Heart left ventricle (tissue), 16 donors: ENCODE results near the gene XDH. TPM values are rescaled to one million over a fixed set of nuclear protein-coding genes. Genes with fewer than 3 reads are reported as not detected.

Experiments
- ATAC-seq, 4 donors: fragments of 200-7000 bp; cut with Tn5 transposase; one replicate each; pipeline ENCODE4 v1.9.1; 2020 to 2022; ENCODE audit warnings: moderate library complexity in 4 of 4, mild to moderate bottlenecking in 3 of 4, moderate number of reproducible peaks in 1 of 4
- DNase-seq, 5 donors: peaks; one replicate each; pipeline ENCODE4 v3.0.0-alpha.2; 2020
- H3K27ac ChIP-seq, 12 donors: fragments of 200-600 bp; sonication (generic) in 4 of 12; one replicate each; pipeline versions ENCODE4 v1.5.0 to v1.8.0; 2016 to 2022; ENCODE audit warnings: mild to moderate bottlenecking in 2 of 12
- H3K27me3 ChIP-seq, 9 donors: fragments of 200-600 bp; sonication (generic) in 2 of 9; one replicate each; pipeline versions ENCODE4 v1.5.1 to v1.8.0; 2016 to 2022; ENCODE audit warnings: mild to moderate bottlenecking in 3 of 9
- H3K36me3 ChIP-seq, 9 donors: fragments of 200-600 bp; sonication (generic) in 2 of 9; one replicate each; pipeline versions ENCODE4 v1.5.0 to v1.8.0; 2018 to 2022; ENCODE audit warnings: mild to moderate bottlenecking in 2 of 9
- H3K4me1 ChIP-seq, 12 donors: fragments of 200-600 bp; sonication (generic) in 4 of 12; one replicate each; pipeline versions ENCODE4 v1.5.0 to v1.8.0; 2016 to 2022; ENCODE audit warnings: mild to moderate bottlenecking in 3 of 12
- H3K4me3 ChIP-seq, 12 donors: fragments of 200-600 bp; sonication (generic) in 4 of 12; one replicate each; pipeline versions ENCODE4 v1.5.0 to v1.8.0; 2017 to 2022; ENCODE audit warnings: mild to moderate bottlenecking in 9 of 12, moderate library complexity in 4 of 12
- H3K9me3 ChIP-seq, 12 donors: fragments of 200-600 bp; sonication (generic) in 4 of 12; one replicate each; pipeline versions ENCODE4 v1.5.0 to v1.8.0; 2016 to 2022; ENCODE audit warnings: mild to moderate bottlenecking in 1 of 12
- POLR2A ChIP-seq, 2 donors: fragments of 450-650 bp; IDR thresholded peaks; one replicate each; pipeline ENCODE4 v1.6.1; 2017; ENCODE audit warnings: antibody characterized with exemption in 2 of 2, mild to moderate bottlenecking in 2 of 2, moderate library complexity in 2 of 2
- WGBS, 4 donors: extraction: QIAGEN DNeasy Blood & Tissue Kit in 2 of 4; methylation state at CpG; one replicate each; pipeline versions ENCODE4 v1.1.5 to v1.1.7; 2013 to 2018; 5-methylcytosine and 5-hydroxymethylcytosine counted together
- intact Hi-C, 10 donors: fragments of 100-400 bp; cut with DNase I; formaldehyde crosslinking; loops; one replicate each; pipeline versions ENCODE4 v1.11.1 to v1.14.2; 2022
- polyA plus RNA-seq, 2 donors: library from polyadenylated mRNA; stranded (reverse); fragments of 200-250 nt; gene quantifications; one replicate each; pipeline ENCODE4 v1.2.3, GENCODE V29; 2013
- total RNA-seq, 9 donors: library from RNA; depleted of rRNA in 2 of 9; stranded (reverse); fragments of >200 nt in 2 of 9; fragmentation: NEBNext Ultra II Directional in 3 of 9; extraction: Animal tissue kit (Norgen Biotek cat#: 25700) in 3 of 9; gene quantifications; one replicate each; pipeline versions ENCODE4 v1.1.0 to v1.2.4, GENCODE V29; 2016 to 2023
- TF ChIP-seq, protein P1 (sequence below), 12 donors: fragments of 200-600 bp; sonication (generic) in 4 of 12; IDR thresholded peaks; one replicate each; pipeline versions ENCODE4 v1.5.0 to v1.8.0; 2018 to 2022; ENCODE audit warnings: antibody characterized with exemption in 12 of 12, mild to moderate bottlenecking in 5 of 12
- donor health status: ischemic (EF 13 %, LVEDD 7.1; RV severe dilation, severe dysfunction).
- donor health status: healthy with polysubstance abuse.
- donor health status: DM: no; HTN: yes; CAD: no.
- donor health status: DM: no; HTN: no; CAD: no.
- donor health status: ischemic (EF 25% LVEDD 6.9; RV normal size, moderate dysfunction).
- donor health status: ischemic (EF 25% LVEDD 5.7; RV mildly dilated, moderate dysfunction).
- donor health status: healthy.
- donor health status: DM: yes; HTN: yes; CAD: no.
- donor health status: ischemic (EF 35%, LVEDD 5.7; RV mildly dilated, moderate dysfunction).
- donor health status: nonischemic (EF 11% LVEDD 7.7; RV severe dilation, severe dysfunction).
- donor health status: DM: yes; HTN: yes; CAD: no.
- donor health status: PGD.
- donor health status: ischemic (EF 29% LVEDD 5.4; RV normal size, mild dysfunction).
- donor health status: nonischemic (EF 23%, LVEDD 6.1; RV moderate dilation, normal function).

Gene XDH
- total and polyA plus RNA-seq, 11 donors: 0.06 to 0.08 TPM; not detected in 9

DNA sequence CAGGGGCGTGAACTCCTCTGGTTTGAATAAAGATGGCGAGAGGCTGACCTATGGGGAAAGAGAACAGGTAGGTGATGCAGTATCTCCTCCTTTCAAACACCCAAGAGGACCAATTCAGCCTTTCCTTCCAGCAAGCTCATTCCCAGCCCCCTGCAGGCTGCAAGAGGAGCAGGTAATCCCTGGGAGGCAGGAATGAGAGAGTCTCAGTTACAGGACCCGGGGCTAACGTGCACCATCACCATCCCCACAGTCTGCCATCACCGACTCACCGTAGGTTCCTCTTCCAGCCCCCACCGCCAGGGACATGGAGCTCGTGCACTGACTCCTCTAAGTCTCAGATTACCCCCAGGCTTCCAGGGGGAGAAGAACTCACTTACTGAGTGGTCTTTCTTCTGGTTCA, 26.7 kb downstream of the XDH start:
- H3K27me3 ChIP-seq: no peaks in the 10 kb centered on the region
- ATAC-seq: no peak
- no peaks in the 10 kb centered on the region for H3K9me3 ChIP-seq
- no peaks in the 10 kb centered on the region for H3K36me3 ChIP-seq
- no peak overlapping the region for H3K27ac ChIP-seq
- DNase-seq: no peak
- TF ChIP-seq POLR2A (IDR thresholded peaks at IDR 0.05): no peak
- TF ChIP-seq, protein P1, sequence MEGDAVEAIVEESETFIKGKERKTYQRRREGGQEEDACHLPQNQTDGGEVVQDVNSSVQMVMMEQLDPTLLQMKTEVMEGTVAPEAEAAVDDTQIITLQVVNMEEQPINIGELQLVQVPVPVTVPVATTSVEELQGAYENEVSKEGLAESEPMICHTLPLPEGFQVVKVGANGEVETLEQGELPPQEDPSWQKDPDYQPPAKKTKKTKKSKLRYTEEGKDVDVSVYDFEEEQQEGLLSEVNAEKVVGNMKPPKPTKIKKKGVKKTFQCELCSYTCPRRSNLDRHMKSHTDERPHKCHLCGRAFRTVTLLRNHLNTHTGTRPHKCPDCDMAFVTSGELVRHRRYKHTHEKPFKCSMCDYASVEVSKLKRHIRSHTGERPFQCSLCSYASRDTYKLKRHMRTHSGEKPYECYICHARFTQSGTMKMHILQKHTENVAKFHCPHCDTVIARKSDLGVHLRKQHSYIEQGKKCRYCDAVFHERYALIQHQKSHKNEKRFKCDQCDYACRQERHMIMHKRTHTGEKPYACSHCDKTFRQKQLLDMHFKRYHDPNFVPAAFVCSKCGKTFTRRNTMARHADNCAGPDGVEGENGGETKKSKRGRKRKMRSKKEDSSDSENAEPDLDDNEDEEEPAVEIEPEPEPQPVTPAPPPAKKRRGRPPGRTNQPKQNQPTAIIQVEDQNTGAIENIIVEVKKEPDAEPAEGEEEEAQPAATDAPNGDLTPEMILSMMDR (IDR thresholded peaks at IDR 0.05): no peak
- no peak overlapping the region for H3K4me3 ChIP-seq
- 71 to 78% (median 75%) methylated on average over 8 of the region's 8 CpGs for WGBS, 4 donors
- intact Hi-C loops: no loop called here
- H3K4me1 ChIP-seq: peaks cover 0 to 9% (median 0%) of the 10 kb centered on the region in 12 donors

DNA sequence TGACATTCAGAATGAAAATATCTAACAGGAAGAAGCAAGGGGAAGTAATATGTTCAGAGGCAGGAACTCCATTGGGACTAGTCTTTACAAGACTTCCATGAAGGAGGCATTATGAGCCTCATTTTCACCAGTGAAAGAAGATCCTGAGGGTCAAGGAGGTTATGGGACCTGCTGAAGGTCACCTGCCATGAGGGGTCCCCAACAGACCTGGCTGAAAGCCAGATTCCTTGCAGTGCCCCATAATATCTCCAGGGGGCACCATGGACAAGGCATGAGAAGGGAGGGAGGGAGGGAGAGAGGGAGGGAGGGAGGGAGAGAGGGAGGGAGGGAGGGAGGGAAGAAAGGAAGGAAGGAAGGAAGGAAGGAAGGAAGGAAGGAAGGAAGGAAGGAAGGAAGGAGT, 27.9 kb downstream of the XDH start:
- DNase-seq (no peak), ATAC-seq (no peak)
- H3K27ac ChIP-seq: no peak overlapping the region
- H3K9me3 ChIP-seq: no peaks in the 10 kb centered on the region
- TF ChIP-seq POLR2A (IDR thresholded peaks at IDR 0.05): no peak
- TF ChIP-seq, protein P1 (IDR thresholded peaks at IDR 0.05): no peak
- intact Hi-C loops: no loop called here
- no peaks in the 10 kb centered on the region for H3K27me3 ChIP-seq
- H3K36me3 ChIP-seq: no peaks in the 10 kb centered on the region
- H3K4me3 ChIP-seq: no peak overlapping the region
- peaks cover 0 to 9% (median 0%) of the 10 kb centered on the region in 12 donors for H3K4me1 ChIP-seq

DNA sequence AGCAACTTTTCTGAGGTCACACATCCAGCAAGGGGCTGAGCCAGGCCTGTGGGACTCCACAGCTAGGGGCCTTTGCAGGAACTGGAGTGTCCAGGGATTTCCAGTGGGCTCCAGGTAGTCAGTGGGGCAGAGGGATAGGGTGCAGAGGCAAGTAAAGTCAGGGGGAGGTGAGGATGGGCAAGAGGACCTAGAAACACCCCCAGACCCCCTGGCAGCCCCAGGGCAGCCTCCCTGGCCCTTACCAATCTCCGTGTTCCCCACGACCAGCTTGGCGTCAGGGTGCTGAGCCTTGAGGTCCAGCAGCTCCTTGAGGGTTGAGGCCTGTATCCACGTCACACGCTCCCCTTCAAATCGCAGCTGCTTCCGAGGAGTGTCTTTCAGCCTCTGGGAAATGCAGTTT, 28.4 kb downstream of the XDH start:
- Histone ChIP-seq H3K27me3 (no peaks in the 10 kb centered on the region), H3K9me3 (no peaks in the 10 kb centered on the region), H3K27ac (no peak overlapping the region), H3K4me3 (no peak overlapping the region), H3K4me1 (peaks cover 0 to 9% (median 0%) of the 10 kb centered on the region in 12 donors), H3K36me3 (no peaks in the 10 kb centered on the region)
- 88 to 95% (median 89%) methylated on average over 7 of the region's 7 CpGs for WGBS, 4 donors
- TF ChIP-seq, protein P1 (IDR thresholded peaks at IDR 0.05): no peak
- TF ChIP-seq POLR2A (IDR thresholded peaks at IDR 0.05): no peak
- ATAC-seq: no peak
- DNase-seq: no peak
- intact Hi-C loops: no loop called here

DNA sequence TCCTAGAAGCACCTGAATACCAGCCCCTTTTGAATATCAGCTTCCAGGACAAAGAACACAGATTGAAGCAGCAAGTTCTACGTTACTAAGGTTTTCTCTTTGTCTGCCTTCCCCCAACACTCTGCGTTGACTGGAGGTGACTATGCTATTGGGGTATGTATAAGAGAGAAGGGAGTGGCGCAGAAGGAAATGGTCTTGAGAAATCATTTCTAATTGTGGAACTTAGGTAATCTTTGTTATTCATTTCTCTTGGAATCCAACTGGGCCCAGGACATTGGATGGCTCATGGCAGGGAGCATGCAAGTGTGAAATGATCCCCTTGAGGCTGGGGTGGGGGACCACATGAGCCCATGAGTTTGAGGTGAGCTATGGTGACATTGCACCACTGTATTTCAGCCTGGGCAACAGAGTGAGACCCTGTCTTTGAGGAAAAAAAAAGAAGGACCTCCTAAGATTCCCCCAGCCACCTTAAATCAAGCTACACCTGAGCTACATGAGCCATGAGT, 29.7 kb downstream of the XDH start:
- DNase-seq (no peak), ATAC-seq (no peak)
- Histone ChIP-seq H3K36me3 (no peaks in the 10 kb centered on the region), H3K4me1 (peaks cover 0 to 9% (median 0%) of the 10 kb centered on the region in 12 donors), H3K4me3 (no peak overlapping the region), H3K9me3 (no peaks in the 10 kb centered on the region), H3K27ac (no peak overlapping the region), H3K27me3 (no peaks in the 10 kb centered on the region)
- 83 to 92% (median 87%) methylated on average over 3 of the region's 3 CpGs for WGBS, 4 donors
- intact Hi-C loops: no loop called here
- TF ChIP-seq, protein P1 (IDR thresholded peaks at IDR 0.05): no peak
- TF ChIP-seq POLR2A (IDR thresholded peaks at IDR 0.05): no peak
